Measurements from ENCODE around the gene B3GNT5.

DNA sequence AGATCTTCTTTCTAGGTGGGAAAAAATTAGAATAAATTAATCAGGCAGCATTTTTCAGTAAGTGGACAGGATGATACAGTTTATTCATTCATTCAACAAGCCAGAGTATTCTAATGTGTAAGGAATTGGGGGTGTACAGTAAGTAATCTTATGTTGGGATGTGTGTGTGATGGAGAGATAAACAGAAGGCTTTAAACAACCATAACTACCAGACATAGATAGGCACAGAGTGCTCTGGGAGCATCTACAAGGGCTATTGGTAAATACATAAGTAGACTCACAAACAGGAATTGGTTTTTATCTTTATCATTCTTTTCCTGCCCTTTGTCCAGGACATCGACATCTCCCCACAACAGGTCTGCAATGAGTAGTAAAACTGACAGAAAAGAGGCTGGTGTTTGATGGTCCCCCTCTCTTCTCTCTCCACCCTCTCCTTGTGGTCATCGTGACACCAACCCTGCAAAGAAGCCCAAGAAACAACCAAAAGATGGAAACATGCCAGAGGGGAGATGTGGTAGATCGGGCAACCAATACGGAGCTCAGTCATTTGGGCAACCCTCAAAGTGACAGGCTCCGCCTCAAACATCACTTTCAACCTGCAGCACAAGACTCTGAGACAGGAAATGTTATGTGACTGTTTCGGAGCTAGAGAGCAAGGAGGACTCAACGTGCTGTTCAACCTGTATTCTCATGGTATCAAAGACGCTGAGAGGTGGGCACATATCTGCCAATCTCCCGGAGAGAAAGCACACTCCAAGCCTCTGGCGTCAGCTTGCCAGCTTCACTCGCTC, 28.7 kb upstream of the B3GNT5 start:
- TF ChIP-seq, protein P1, sequence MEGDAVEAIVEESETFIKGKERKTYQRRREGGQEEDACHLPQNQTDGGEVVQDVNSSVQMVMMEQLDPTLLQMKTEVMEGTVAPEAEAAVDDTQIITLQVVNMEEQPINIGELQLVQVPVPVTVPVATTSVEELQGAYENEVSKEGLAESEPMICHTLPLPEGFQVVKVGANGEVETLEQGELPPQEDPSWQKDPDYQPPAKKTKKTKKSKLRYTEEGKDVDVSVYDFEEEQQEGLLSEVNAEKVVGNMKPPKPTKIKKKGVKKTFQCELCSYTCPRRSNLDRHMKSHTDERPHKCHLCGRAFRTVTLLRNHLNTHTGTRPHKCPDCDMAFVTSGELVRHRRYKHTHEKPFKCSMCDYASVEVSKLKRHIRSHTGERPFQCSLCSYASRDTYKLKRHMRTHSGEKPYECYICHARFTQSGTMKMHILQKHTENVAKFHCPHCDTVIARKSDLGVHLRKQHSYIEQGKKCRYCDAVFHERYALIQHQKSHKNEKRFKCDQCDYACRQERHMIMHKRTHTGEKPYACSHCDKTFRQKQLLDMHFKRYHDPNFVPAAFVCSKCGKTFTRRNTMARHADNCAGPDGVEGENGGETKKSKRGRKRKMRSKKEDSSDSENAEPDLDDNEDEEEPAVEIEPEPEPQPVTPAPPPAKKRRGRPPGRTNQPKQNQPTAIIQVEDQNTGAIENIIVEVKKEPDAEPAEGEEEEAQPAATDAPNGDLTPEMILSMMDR (IDR thresholded peaks at IDR 0.05): no peak
- no peak for TF ChIP-seq EZH2 (IDR thresholded peaks at IDR 0.05; ENCODE audit: borderline replicate concordance, insufficient read depth, low read depth, low read length, poor library complexity, severe bottlenecking)

All from B cell (primary cell).